DMS 273 treated with DMSO at 0.1 percent for 48 hours (cell line): ENCODE results near the gene SZRD1.

Experiments used
- DNase-seq: peaks from one replicate; lab custom pipeline; 2025; lab: John Stamatoyannopoulos, UW

SZRD1 gene

GRCh38 chr1:16440470-16441281 lies 73.6 kb downstream of the SZRD1 start, which contains the start of gene NECAP2:
TSS of gene NECAP2 (plus strand) at chr1:16440724. CDS start at chr1:16440762, 38 bp downstream.
- peak; percentile 92 for DNase-seq

- DNase-seq, result no peak
Measured at GRCh38 chr1:16441282-16441665, 74.2 kb downstream of the SZRD1 start.

DNA sequence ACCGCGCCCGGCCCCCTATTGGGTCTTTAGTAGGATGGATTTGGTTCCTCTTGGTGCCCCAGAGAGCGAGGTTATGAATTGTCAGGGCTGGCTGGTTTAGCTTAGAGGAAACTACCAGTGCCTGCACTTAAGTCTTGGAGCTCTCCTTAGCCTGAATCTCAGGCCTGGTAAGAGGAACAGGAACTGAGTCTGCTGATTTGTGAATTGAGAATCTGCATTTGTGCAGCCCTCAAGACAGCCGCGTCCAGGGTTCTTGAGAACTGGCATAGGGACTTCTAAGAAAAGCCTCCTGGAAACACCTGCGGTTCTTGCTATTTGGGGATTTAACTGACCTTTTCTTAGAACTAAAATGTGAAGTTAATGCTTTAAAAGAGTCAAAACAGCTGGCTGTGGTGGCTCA lies 75.2 kb downstream of the SZRD1 start:
- DNase-seq, result no peak

GRCh38 chr1:16442941-16443340 lies 75.9 kb downstream of the SZRD1 start:
- no peak for DNase-seq

DNA sequence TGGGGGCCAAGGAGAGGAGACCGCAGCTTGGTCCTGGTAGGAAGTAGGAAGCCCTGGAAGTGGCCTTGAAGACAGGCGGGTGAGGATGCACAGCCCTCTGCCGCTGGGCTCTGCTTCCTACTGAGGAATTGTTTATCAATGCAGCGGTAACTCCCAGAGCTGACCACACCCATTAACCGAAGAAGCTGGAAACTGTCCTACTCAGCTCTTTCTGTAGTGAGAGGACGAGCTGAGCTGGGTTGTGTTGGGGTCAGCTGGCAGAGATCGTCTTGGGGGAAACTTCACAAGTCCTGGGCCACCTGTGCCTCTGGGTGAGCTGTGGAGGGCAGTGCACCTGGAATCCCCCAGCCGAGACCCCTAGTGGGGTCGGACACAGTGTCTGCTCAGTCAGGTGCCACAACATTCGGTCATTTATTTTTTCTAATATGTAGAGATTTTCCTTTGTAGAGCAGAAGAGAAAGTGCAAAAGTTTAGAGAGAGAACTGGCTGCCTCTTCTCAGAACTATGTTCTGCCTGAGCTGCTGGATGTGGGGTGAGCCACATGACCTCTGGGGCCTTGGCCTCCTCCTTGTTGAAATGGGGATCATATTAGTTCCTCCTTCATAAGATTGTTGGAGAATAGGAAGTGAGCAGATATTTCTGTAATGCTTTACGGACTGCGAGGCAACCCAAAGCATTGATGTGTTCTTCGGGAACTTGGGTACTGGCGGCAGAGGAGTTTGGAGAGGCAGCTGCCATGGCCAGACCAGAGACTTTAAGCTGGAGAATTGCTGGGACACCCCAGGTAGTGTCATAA lies 77.1 kb downstream of the SZRD1 start:
- no peak for DNase-seq

DNA sequence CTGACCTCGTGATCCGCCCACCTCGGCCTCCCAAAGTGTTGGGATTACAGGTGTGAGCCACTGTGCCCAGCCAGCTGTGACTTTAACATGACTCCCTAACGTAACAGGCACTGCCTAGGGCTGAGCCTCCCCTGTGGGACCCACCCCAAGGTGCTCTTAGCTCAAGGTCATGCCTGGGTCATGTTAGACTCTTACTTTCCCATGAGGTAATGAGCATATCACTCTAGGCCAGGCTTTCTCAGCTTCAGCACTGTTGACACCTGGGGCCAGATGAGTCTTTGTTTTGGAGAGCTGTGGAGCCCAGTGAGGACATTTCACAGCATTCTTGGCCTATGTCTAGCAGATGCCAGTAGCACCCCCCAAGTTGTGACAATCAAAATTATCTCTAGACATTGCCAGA lies 78.0 kb downstream of the SZRD1 start:
- no peak for DNase-seq

DNA sequence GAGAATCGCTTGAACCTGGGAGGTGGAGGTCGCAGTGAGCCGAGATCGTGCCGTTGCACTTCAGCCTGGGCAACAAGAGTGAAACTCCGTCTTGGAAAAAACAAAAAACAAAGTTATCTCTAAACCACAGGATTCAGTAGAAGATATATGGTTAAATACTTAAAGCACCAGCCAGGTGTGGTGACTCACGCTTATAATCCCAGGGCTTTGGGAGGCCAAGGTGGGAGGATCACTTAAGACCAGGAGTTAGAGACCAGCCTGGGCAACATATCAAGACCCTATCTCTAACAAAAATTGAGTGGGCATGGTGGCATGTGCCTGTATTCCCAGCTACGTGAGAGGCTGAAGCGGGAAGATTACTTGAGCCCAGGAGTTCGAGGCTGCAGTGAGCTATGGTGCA lies 79.1 kb downstream of the SZRD1 start:
- DNase-seq, result no peak

DNA sequence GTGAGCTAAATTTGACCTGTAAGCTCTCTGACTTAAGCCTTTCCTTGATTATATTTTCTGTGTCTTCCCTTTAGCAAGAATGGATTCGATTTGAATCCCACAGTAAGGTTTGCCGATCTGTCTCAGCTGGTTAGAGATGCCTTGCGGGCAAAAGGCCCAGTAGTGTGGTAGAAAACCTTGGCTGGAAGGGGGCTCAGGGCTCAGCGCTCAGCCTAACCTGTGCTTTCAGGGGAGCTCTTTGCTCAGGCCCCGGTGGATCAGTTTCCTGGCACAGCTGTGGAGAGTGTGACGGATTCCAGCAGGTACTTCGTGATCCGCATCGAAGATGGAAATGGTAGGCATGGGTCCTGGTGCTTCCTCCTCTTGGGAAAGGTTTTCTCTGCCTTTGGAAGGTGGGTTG lies 80.6 kb downstream of the SZRD1 start:
- no peak for DNase-seq
